NCI-H1105 treated with DMSO at 0.1 percent for 48 hours (cell line): ENCODE measurements around the gene YIPF3.
A peak's percentile ranks its signal among the peaks of the same experiment; 100 is the strongest.
"Not testable (repeated sequence)": the region's sequence is repeated elsewhere in the genome, so short reads cannot be mapped to it uniquely, and the experiment has no call there.

Experiments used
- DNase-seq: peaks from one replicate; lab custom pipeline; 2025; lab: John Stamatoyannopoulos, UW

YIPF3 gene

GRCh38 chr6:43493230-43493629 is 23.5 kb downstream of the YIPF3 start:
- DNase-seq: no peak

DNA sequence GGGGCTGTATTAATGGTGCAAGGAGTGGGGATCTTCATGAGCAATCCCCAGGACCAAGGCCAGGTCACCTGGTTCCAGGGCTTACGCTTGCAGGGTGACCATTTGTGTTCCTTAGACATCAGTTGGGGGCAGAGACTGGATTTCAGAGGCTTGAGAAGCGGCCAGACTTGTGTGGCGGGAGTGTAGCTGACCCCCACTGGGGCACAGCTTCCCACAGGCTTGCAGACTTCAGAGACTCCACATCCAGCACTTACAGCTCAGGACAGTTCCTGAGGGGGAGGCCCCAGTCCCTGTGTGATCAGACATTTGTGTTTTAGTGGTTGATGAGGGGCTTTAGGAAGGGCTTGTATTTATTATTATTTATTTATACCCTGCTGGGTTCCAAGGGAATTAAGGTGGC is 24.1 kb downstream of the YIPF3 start:
- DNase-seq: no peak

- no peak for DNase-seq
Observed at GRCh38 chr6:43491750-43492661, 24.7 kb downstream of the YIPF3 start.

GRCh38 chr6:43490523-43490939 is 26.2 kb downstream of the YIPF3 start:
- DNase-seq: no peak

DNA sequence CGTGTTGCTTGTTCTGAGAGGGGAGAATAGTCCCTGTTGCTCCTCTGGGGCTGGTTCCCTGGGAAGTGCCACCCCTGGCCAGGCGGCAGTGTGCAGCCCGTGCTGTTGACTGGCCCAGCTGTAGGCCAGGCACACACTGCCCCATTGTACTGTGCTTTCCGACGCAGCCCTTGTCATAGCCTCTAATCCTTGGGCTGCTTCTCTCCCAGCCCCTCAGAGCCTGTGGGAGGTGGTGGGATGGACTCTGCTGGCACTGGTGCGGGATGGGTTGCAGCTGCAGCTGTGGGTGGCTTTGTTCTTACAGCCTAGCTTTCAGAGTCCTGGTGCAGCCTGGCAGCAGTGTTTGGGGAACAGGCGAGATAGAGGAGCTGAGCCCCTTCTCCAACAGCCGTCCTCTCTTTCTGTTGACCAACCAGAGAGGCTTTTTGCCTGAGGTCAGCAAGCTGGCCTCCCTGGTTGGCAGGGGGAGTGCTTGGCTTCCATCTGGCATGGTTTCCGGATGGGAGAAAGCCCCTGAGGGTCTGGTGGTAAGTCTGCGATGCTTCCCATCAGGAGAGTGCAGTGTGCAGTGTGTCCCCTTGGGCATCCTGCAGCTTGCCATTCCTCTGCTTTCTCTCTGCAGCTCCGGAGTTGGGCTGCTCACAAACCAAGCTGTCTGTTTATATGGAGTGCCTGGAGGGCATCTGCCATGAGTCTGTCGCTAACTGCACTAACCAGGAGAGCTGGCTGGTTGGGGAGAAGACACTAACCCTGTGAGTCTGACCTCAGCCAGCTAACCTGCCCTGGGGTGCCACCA is 27.3 kb downstream of the YIPF3 start:
- no peak for DNase-seq

- DNase-seq: no peak
Observed at GRCh38 chr6:43488667-43489276, 28.0 kb downstream of the YIPF3 start.

GRCh38 chr6:43481591-43482236 is 35.0 kb downstream of the YIPF3 start:
- no peak for DNase-seq

GRCh38 chr6:43481075-43481474 is 35.7 kb downstream of the YIPF3 start:
- DNase-seq: no peak

DNA sequence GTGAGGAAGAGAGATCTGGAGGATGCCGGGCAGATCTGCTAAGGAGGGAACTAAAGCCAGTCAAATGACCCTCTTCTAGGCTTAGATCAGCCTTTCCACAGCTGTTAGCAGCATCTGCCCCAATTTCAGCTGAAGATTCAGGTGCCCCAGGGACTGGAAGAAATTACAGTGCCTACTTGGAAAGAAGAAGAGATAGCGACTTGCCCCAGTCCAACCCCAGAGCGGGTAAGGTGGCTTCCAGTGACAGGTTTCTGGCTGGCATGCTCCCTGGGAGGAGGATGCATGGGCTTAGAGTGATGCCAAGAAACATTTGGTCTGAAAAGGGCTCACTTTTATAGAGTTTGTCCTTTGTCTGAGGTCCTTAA is 38.7 kb downstream of the YIPF3 start:
- no peak for DNase-seq

GRCh38 chr6:43477235-43478007 is 39.3 kb downstream of the YIPF3 start, which contains the start of gene TJAP1:
Gene TJAP1, plus strand, starts transcription at chr6:43477570. Its CDS starts 21,432 bp downstream, at chr6:43499002.
- DNase-seq: peak; percentile 90

DNA sequence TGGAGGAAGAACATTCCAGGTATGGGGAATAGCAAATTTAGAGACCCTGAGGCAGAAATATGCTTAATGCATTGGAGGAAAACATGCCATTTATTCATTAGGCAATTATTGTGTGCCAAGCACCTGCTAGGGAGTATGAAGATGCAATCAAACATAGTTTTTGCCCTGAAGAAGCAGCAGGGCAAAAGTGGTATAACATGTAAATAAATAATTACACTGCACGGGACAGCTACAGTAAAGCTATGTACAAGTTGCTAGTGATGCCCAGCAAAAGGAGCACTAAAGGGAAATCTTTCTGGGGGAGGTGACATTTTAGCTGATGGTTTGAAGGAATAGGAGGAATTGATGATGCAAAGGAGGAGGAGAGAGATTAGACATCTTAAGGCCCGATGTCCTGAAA is 40.0 kb downstream of the YIPF3 start:
- DNase-seq: no peak

DNA sequence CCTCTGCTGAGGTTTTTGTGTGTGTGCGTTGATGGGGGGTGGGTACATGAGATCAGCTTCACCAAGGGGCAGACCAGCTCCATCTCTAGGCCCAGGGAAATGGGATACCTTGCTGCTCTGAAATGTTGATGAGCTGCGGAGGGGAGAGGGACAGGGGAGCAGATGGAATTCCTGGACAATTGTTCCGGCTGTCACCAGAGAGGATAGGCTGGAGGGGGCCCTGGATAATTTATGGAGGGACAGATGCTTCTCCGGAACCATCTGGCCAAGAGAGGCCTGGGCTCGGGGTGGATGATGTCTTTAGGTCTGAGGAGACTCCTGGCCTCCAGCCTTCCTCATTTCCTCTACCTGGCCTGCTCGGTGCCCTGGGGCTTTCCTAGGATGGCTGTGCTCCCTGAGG is 41.2 kb downstream of the YIPF3 start:
- DNase-seq: no peak

GRCh38 chr6:43472515-43472914 is 44.2 kb downstream of the YIPF3 start:
- DNase-seq: no peak

DNA sequence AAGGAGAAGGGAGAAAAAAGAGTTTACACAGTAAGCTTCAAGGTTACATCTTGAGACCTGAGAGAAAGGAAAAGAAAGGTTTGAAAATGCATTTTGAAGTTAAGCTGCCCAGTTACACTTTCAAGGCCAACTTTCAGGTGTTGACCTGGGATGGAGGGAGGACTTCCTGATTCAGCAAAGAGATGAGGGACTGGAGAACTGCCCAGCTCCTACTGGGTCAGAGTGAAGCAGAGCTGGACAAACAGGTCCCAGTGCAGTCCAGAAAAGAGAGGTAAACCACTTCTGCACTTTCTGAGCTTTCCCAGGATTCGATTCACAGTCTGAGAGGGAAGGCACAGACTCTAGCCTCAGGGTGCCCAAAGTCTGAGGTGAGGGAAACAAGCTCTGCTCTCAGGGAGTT is 45.3 kb downstream of the YIPF3 start:
- DNase-seq: no peak

GRCh38 chr6:43469947-43470346 is 46.8 kb downstream of the YIPF3 start:
- no peak for DNase-seq

DNA sequence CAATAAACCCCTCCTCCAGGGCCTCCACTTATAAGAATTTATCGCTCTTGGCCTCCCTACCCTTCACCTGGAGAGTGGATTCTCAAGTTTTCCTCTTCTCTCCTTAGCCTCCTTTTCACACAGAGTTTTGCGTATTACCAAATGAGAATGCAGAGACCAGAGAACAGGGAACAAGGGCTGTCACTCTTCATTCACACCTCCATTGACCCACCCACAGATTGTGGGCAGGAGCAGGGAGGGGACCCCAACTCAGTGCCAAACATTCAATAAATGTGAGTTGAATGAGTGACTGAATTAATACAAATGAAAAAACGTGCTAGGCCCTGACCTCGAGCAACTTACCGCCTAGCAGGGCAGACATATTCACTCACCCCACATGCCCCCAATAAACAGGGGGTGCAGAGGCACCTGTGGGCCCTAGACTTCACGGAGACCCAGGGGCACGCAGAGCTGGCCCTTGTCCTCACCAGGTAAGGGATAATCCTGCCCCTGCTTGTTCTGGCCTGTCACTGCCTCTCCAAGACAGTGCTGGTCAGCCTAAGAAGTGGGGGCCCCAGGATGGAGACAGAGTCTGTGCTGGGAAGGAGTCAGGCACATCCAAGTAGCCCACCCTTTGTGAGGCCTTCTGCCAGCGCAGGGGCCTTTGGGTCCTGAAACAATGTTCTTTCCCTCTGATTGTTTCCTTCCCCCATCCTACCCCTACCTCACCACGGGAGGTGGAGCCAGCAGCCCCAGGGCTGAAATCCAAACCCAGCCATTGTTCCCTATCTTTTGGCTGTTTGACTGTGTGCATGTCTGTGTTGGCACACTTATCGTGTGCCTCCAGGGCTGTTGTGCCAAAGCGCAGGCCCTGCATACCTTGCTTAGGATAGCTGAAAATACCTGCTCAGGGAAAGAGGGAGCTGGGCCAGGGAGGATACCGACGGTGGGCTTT is 47.7 kb downstream of the YIPF3 start:
- no peak for DNase-seq

- no peak for DNase-seq
Observed at GRCh38 chr6:43468240-43468639, 48.5 kb downstream of the YIPF3 start.

GRCh38 chr6:43467752-43468151 is 49.0 kb downstream of the YIPF3 start:
- DNase-seq: no peak

DNA sequence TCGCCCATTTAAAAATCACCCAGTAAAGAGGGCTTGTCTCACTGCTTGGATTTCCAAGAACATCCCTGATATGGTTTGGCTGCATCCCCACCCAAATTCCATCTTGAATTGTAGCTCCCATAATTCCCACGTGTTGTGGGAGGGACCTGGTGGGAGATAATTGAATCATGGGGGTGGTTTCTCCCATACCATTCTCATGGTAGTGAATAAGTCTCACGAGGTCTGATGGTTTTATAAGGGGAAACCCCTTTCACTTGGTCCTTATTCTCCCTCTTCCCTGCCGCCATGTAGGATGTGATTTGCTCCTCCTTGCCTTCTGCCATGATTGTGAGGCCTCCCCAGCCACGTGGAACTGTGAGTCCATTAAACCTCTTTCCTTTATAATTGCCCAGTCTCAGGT is 49.5 kb downstream of the YIPF3 start:
- not testable (repeated sequence) for DNase-seq

DNA sequence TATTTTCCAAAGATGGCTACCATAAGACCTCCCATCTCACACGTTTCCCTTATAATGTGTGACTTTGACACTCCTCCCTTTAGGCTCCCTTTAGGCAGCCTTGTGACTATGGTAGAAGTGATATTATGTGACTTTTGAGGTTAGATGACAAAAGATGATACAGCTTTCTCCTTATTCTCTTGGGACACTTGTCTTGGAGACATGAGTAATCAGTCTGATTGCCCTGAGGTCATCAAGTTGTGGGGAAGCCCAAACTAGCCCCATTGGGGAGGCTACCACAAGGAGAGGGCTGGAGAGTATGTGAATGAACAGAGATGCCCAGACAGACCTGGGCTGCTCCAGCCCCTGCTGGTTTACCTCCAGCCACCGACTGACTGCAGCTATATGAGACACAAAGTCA is 50.8 kb downstream of the YIPF3 start:
- DNase-seq: no peak
